PFSK-1 (cell line): ENCODE measurements around the gene NAP1L4.

Experiments
- FOXP2 ChIP-seq: optimal IDR thresholded peaks from 2 replicates; pipeline ENCODE3; 2011; ENCODE audit warnings: borderline replicate concordance, control low read depth, inconsistent platforms; ENCODE audit not compliant: insufficient read depth; ENCODE audit errors: extremely low read length, extremely low read depth
- POLR2AphosphoS5 ChIP-seq: IDR thresholded peaks from 2 replicates; pipeline ENCODE4 v1.6.1; 2012; ENCODE audit warnings: low read depth, mild to moderate bottlenecking, control low read depth, low read length, moderate library complexity
- SIN3A ChIP-seq: IDR thresholded peaks from 2 replicates; pipeline ENCODE4 v1.6.1; 2012; ENCODE audit warnings: mild to moderate bottlenecking, low read length, moderate library complexity, borderline replicate concordance; ENCODE audit not compliant: insufficient read depth
- TAF1 ChIP-seq: IDR thresholded peaks from 2 replicates; pipeline ENCODE4 v1.6.1; 2012; ENCODE audit warnings: low read length, control low read depth, borderline replicate concordance; ENCODE audit not compliant: insufficient read depth
- TF ChIP-seq, protein P1 (sequence below), 2 experiments: IDR thresholded peaks; 2 replicates each; pipeline versions ENCODE4 v1.6.1 to v1.8.0; 2011 to 2012; ENCODE audit warnings: low read depth in 2 of 2, low read length in 2 of 2, control low read depth in 1 of 2, inconsistent platforms in 1 of 2, mild to moderate bottlenecking in 1 of 2, moderate library complexity in 1 of 2; ENCODE audit not compliant: insufficient read depth in 1 of 2

DNA sequence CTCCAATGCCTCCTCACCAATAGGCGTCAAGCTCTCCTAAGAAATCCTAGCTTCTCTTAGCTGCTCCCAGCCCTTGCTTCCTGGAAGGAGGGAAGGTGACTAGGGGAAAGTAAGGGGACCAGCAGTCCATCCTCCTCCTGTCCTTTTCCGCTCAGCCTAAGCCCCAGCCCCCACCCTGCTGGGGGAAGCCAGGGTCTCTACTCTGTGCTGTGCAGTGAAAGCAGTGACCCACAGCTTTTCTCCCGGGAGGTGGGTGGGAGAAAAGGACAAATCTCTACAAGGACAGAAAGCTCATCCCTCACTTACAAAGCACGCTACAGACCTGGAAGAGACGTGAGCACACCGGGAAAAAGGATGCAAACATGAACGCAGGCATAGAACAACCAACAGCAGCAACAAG is 32.0 kb downstream of the NAP1L4 start:
- TF ChIP-seq SIN3A (no peak), TAF1 (no peak), POLR2AphosphoS5 (no peak), FOXP2 (no peak)
- TF ChIP-seq, protein P1, sequence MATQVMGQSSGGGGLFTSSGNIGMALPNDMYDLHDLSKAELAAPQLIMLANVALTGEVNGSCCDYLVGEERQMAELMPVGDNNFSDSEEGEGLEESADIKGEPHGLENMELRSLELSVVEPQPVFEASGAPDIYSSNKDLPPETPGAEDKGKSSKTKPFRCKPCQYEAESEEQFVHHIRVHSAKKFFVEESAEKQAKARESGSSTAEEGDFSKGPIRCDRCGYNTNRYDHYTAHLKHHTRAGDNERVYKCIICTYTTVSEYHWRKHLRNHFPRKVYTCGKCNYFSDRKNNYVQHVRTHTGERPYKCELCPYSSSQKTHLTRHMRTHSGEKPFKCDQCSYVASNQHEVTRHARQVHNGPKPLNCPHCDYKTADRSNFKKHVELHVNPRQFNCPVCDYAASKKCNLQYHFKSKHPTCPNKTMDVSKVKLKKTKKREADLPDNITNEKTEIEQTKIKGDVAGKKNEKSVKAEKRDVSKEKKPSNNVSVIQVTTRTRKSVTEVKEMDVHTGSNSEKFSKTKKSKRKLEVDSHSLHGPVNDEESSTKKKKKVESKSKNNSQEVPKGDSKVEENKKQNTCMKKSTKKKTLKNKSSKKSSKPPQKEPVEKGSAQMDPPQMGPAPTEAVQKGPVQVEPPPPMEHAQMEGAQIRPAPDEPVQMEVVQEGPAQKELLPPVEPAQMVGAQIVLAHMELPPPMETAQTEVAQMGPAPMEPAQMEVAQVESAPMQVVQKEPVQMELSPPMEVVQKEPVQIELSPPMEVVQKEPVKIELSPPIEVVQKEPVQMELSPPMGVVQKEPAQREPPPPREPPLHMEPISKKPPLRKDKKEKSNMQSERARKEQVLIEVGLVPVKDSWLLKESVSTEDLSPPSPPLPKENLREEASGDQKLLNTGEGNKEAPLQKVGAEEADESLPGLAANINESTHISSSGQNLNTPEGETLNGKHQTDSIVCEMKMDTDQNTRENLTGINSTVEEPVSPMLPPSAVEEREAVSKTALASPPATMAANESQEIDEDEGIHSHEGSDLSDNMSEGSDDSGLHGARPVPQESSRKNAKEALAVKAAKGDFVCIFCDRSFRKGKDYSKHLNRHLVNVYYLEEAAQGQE (IDR thresholded peaks at IDR 0.05; ENCODE audit: insufficient read depth in 1 of 2, low read depth in 2 of 2, low read length in 2 of 2), result no peak
